ENCODE data around the gene CD9.
"Not testable (repeated sequence)": the region's sequence is repeated elsewhere in the genome, so short reads cannot be mapped to it uniquely, and the experiment has no call there.

Gene CD9

GRCh38 chr12:6200256-6201212 lies at the start of gene CD9:
TSS of gene CD9 (plus strand) at chr12:6200400. CDS start at chr12:6200500, 100 bp downstream.
- in situ Hi-C loops (cut with HindIII; ENCODE audit: low sequenced_read_pairs) = no loop called here

GRCh38 chr12:6154730-6155459 lies 45.3 kb upstream of the CD9 start:
- in situ Hi-C loops (cut with HindIII; ENCODE audit: low sequenced_read_pairs) = loop anchor here (5.0 kb wide), 2 partner anchors 72 to 108 kb away; no protein-coding TSS in a partner anchor

- in situ Hi-C loops (cut with HindIII; ENCODE audit: low sequenced_read_pairs) = no loop called here
These were observed 42.7 kb upstream of the CD9 start for GRCh38 chr12:6157482-6157881.

- in situ Hi-C loops (cut with HindIII; ENCODE audit: low sequenced_read_pairs) = no loop called here
These were observed 41.9 kb upstream of the CD9 start for GRCh38 chr12:6158255-6158654.

GRCh38 chr12:6158749-6159148 lies 41.5 kb upstream of the CD9 start:
- in situ Hi-C loops (cut with HindIII; ENCODE audit: low sequenced_read_pairs) = no loop called here

GRCh38 chr12:6159166-6160011 lies 40.8 kb upstream of the CD9 start:
- in situ Hi-C loops (cut with HindIII; ENCODE audit: low sequenced_read_pairs) = not testable (repeated sequence)

- in situ Hi-C loops (cut with HindIII; ENCODE audit: low sequenced_read_pairs) = not testable (repeated sequence)
These were observed 40.1 kb upstream of the CD9 start for GRCh38 chr12:6160049-6160649.

- in situ Hi-C loops (cut with HindIII; ENCODE audit: low sequenced_read_pairs) = no loop called here
These were observed 38.9 kb upstream of the CD9 start for GRCh38 chr12:6161124-6161882.

- in situ Hi-C loops (cut with HindIII; ENCODE audit: low sequenced_read_pairs) = no loop called here
These were observed 36.7 kb upstream of the CD9 start for GRCh38 chr12:6163416-6164060.

GRCh38 chr12:6165395-6165794 lies 34.8 kb upstream of the CD9 start:
- in situ Hi-C loops (cut with HindIII; ENCODE audit: low sequenced_read_pairs) = no loop called here

- in situ Hi-C loops (cut with HindIII; ENCODE audit: low sequenced_read_pairs) = no loop called here
These were observed 33.4 kb upstream of the CD9 start for GRCh38 chr12:6166808-6167207.

GRCh38 chr12:6167327-6168280 lies 32.6 kb upstream of the CD9 start:
- in situ Hi-C loops (cut with HindIII; ENCODE audit: low sequenced_read_pairs) = no loop called here

GRCh38 chr12:6171409-6172015 lies 28.7 kb upstream of the CD9 start:
- in situ Hi-C loops (cut with HindIII; ENCODE audit: low sequenced_read_pairs) = no loop called here

- in situ Hi-C loops (cut with HindIII; ENCODE audit: low sequenced_read_pairs) = no loop called here
These were observed 28.1 kb upstream of the CD9 start for GRCh38 chr12:6172086-6172485.

GRCh38 chr12:6172862-6173261 lies 27.3 kb upstream of the CD9 start:
- in situ Hi-C loops (cut with HindIII; ENCODE audit: low sequenced_read_pairs) = no loop called here

GRCh38 chr12:6177642-6178358 lies 22.4 kb upstream of the CD9 start:
- in situ Hi-C loops (cut with HindIII; ENCODE audit: low sequenced_read_pairs) = no loop called here
